GM20000 (cell line): ENCODE data around the gene TIMM50.

Source experiments
- DNase-seq: peaks from one replicate; pipeline ENCODE4 v3.0.0; 2012; ENCODE audit warnings: low spot score
- CTCF ChIP-seq: IDR thresholded peaks from 2 replicates; pipeline ENCODE4 v1.5.1; 2012; ENCODE audit warnings: mild to moderate bottlenecking, control low read depth; ENCODE audit errors: extremely low read depth, missing control alignments

TIMM50 gene

GRCh38 chr19:39515551-39516191, 35.0 kb downstream of the TIMM50 start:
- no peak for DNase-seq
- no peak for TF ChIP-seq CTCF

GRCh38 chr19:39516270-39516669, 35.6 kb downstream of the TIMM50 start:
- DNase-seq = no peak
- no peak for TF ChIP-seq CTCF

- no peak for DNase-seq
- no peak for TF ChIP-seq CTCF
These were observed 36.8 kb downstream of the TIMM50 start for GRCh38 chr19:39517432-39517831.

- no peak for DNase-seq
- TF ChIP-seq CTCF = no peak
These were observed 37.8 kb downstream of the TIMM50 start for GRCh38 chr19:39518458-39518857.

- TF ChIP-seq CTCF = no peak
- DNase-seq = no peak
These were observed 38.3 kb downstream of the TIMM50 start for GRCh38 chr19:39518975-39519374.

GRCh38 chr19:39520541-39521484, 40.2 kb downstream of the TIMM50 start:
- no peak for DNase-seq
- TF ChIP-seq CTCF = no peak

- TF ChIP-seq CTCF = no peak
- DNase-seq = no peak
These were observed 43.9 kb downstream of the TIMM50 start for GRCh38 chr19:39524495-39524894.
